Cerebellar cortex (tissue), 1 donor: ENCODE data around the gene THOC6.
"Not testable (repeated sequence)": the region's sequence is repeated elsewhere in the genome, so short reads cannot be mapped to it uniquely, and the experiment has no call there.

Experiments
- DNase-seq: peaks from one replicate; pipeline ENCODE4 v3.0.0-alpha.2; 2015; ENCODE audit warnings: low spot score

The THOC6 gene

DNA sequence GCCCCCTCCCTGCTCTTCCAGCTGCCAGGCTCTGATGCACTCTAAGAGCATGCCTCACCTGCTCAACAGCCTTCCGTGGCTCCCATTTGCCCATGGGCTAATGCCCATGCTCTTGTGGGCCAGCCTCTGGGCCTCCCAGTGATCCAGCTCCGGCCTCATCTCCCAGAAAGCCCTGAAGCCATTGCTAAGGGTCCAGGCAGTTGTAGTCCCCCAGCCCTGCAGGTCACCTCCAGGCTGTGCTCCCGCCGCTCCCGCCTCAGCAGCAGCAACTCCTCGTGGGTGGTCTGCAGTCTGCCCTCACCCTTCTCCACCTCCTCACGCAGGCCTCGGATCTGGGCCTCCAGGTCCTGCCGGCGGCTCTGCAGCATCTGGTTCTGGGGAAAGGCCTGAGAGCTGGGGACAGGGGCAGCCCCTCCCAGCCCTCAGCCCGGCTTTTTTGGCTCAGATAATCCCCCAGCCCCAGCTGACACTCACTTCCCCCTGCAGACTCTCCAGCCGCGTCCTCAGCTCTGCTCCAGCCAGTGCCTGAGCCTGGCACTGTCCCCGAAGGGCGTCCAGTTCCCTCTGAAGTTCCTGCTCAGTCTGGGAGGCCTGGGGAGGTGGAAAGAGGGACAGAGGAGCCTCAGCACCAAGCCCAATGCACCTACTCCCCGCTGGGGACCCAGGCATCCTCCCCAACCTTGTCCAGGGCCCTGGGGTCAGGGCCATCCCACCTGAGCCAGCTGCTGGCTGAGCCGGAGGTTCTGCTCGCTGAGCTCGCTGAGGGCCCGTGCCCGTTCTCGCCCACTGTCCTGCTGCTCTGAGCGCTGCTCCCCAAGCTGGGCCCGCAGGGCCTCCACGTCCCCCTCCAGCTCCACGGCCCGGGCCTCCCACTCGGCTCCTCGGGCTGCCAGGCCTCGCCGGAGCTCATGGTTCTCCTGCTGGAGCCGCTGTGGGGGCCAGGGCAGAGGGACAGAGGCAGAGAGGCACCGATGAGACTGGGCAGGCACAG, 6.7 kb downstream of the THOC6 start:
- DNase-seq, result no peak

DNA sequence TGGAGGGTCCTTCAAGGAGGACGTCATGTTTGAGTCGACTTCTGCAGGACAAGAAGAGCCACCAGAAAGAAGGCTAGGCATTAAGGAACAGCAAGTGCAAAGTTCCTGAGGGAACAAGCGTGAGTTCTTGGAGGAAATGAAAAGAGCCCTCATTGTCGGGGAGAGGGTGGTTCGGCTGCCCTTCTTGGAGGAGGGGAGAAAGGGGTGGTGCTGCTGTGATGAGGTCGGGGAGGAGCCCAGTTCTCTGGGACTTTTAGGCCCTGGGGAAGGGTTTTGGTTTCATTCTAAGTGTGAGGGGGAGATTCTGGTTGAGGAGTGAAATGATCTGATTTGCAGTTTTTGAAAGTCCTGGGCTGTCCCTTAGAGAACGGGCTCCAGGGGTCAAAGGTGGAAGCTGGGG, 8.8 kb downstream of the THOC6 start:
- no peak for DNase-seq

DNA sequence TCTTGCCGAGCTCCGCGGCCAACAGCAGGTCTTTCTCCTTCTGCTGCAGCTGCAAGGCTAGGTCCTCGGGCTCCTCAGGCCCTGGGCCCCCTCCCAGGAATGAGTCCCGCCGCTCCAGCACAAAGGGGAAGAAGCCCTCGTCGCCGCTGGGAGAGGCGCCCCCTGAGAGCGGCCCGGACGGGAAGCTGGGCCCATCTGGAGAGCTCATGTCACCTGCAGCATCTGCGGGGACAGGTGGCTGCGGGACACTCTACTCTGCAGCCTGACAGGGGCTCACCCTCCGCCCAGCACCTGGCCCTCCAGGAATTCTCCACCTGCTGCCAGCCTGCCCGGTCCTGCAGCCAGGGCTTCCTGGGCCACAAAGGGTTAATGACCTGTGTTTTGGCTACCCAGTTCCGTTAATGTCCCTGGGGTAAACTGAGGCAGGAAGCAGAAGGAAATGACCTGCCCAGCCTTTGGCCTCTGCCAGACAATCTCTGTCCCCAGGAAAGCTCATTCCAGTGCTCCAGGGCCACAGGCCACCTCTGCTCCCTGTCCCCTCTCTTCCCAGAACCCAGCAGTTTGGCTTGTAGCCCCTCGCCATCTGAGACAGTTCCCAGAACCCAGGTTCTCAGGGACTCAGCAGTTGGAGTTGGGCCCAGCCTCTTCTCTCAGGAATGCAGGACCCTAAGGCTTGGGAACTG, 11.6 kb downstream of the THOC6 start:
- DNase-seq, result no peak

DNA sequence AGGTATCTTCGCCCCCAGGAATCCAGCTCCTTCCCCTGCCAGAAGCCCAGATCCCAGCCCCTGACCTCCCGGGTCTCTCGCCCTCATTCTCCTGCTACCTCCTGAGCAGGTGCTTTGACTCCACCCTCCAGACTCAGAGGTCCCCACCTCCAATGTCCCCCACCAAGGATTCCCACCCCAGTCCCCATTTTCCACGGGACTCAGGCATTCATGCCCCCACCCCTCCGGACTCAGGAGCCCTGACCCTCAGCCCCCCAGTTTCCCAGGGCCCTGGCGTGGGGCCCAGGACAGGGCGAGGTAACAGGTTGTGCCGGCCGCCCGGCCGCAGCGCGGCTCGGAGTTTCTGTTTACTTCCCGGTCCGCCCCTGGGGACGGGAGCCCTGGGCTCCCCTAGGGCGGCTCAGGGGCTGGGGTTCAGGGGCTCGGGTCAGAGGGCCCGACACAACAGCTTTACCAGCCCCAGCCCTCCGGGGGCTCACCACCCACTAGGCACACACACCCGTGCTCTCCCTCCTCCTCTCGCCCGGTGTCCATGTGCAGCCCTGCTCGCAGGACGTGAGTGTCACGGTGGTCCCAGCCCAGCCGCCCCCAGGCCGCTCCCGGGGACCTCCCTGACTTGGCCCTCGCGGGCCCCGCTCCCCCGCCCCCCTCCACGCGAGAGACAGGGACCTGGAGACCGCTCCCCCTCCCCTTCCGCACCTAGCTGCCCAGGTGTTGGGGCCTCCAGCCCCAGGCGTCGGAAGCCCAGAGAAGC, 12.3 kb downstream of the THOC6 start:
- DNase-seq, result no peak

DNA sequence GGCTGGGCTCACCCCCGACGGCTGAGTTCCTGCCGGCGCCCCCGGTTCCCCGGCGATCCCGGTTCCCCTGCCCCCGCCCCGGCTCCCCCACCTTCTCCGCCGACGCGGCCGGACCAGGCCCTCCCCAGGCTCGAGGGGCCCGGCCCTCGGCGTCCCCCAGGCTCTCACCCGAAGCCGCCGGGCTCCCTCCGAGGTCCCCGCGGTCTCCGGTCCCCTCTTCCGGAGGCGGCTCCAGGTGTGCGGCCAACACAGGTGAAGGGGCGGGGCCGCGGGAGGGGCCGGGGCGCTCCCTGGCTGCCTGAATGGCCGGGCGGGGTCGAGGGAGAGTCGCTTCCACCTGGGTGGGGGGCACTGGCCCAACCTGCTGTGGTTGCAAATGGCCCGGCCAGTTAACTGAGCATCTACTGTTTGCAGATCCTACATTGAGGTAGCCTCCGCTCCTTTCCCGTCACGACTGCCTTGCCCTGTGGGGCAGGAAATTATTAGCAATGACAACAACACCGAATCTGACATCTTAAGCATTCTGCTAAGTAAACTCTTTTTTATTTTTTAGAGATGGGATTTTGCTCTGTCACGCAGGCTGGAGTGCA, 13.0 kb downstream of the THOC6 start, which contains the start of gene BICDL2:
Gene BICDL2 (minus strand): TSS at position 219 of the 590 bp plus-strand sequence. CDS start 1,448 bp downstream, outside the sequence.
- no peak for DNase-seq

DNA sequence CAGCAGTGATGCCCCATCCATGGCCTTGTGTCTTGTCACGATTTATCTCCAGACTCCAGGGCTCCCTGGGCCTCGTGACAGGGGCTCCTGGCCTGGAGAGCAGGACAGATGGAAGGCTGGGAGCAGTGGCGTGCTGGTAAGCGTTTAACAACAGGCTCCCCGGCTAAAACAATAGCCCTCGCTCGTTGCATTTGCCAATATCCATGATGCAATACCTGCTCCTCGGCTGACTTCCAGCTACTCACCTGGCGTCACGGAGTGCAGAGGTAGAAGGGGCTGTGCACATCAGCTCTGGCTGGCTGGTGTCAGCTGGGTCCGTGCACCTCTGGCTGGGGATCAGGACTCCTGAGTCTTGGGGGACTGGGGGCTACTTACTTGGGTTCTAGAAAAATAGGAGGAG, 14.4 kb downstream of the THOC6 start:
- DNase-seq, result no peak

DNA sequence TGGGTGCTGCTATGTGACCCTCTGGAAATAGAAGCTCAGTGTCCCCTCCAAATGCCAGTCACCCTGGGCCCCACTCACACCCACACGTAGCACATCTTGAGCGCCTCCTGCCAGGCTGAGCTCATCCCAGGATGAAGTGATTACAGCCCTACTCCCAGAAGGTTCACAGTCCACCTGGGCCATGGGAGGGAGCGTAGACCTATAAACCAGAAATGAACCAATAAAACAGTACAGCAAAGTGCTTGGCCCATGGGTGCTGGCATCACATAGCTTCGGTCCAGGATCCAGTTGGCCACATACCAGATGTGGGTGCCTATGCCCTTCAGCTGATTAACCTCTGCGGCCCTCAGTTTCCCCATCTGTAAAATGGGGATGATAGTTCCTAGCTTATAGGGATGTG, 15.1 kb downstream of the THOC6 start:
- DNase-seq, result no peak

DNA sequence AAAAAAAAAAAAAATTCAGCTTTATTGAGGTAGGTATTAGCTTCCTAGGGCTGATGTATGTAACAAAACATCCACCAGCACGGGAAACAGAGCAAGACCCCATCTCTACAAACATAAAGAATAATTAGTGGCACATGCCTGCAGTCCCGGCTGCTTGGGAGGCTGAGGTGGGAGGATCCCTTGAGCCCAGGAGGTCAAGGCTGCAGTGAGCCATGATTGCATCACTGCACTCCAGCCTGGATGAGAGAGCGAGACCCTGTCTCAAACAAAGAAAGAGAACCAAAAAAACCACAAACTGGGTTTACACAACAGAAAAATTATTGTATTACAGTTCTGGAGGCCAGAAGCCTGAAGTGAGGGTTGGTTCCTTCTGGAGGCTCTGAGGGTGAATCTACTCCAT, 18.5 kb downstream of the THOC6 start:
- DNase-seq, result no peak

DNA sequence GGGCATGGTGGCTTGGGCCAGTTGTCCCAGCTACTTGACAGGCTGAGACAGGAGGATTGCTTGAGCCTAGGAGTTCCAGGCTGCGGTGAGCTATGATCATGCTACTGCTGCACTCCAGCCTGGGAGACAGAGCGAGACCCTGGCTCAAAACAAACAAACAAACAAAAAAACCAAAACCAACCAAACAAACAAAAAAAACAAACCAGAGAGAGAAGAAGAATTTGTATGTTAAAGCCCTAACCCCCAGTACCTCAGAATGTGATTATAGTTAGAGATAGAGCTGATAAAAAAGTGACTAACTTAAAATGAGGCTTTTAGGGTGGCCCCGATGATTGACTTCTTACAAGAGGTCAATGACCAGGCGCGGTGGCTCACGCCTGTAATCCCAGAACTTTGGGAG, 20.9 kb downstream of the THOC6 start:
- DNase-seq, result no peak

DNA sequence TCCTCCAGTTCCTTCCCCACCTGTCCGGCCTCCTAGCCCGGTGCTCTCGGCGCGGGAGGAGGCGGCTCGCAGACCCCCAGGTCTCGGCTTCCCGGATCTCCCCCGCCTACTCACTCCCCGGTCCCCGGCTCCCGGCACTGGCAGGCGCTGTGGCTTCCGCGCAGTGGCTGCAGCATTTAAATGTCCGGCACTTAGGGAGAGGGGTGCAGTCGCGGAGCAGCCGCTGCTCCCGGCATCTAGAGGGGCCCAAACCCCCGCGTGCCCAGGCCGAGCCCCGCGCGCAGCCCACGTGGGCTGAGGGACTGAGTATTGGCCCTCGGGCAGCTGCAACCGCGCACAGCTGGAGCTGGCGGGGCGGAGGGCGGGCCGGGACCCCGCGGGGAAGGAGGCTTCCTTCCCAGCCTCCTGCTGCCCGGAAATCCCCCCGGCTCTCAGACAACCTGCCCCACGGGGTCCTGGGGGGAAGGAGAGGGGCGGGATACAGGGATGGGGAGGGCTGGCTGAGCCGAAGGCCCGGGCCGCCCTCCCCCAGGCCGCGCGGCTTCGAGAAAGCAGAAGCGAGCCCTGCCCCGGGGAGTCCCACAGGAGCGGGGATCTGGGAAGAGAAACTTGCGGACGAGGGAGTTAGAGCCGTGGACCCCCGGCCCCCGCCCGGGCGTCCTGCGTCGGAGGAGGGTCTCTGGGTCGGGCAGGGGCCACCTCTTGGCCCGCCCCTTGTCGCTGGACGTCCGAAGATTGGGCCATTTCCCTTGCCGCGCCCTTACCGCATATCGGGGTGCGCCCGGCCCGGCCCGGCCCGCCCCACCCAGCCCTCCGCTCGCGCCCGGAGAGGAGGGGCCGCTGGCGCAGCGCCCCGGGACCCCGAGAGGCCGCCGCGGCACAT, 22.2 kb downstream of the THOC6 start, which contains the start of gene MMP25:
Gene MMP25 (plus strand): TSS at position 804 of the 883 bp plus-strand sequence. CDS start 357 bp downstream, outside the sequence.
- DNase-seq, result no peak

DNA sequence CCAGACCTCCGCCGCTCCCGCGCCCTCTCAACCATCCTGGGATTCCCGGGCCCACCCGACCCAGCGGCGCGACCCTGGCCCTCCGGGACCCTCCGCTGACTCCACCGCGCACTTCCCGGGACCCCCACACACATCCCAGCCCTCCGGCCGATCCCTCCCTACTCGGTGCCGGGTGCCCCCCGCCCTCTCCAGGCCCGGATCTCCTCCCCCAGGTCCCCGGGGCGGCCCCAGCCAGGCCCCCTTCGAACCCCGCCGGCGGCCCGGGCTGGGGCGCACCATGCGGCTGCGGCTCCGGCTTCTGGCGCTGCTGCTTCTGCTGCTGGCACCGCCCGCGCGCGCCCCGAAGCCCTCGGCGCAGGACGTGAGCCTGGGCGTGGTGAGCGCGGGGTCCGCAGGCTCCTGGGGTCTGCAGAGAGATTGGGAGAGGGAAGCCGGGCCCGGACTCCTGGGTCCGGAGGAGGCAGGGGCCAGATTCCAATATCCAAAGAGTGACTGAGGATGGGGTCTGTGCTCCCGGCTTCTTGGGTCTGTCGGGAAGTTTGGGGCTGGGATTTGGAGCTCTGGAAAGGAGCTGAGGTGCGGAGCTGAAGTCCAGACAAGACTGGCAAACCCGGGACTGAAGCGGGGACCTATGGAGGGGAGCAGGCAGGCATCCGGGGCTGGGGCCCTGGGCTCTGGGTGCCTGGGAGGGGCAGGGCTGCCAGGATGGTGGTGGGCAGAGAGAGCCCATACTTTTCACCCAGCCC, 23.0 kb downstream of the THOC6 start:
- DNase-seq, result no peak

DNA sequence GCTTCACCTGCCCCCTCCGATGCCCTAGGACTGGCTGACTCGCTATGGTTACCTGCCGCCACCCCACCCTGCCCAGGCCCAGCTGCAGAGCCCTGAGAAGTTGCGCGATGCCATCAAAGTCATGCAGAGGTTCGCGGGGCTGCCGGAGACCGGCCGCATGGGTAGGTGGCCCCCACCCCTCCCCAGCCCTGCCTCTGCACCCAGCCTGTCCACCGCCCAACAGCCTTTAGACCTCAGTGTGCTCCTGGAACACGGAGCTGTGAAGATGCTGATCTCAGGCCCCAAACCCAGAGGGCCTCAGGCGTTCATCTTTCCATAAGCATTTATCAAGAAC, 23.5 kb downstream of the THOC6 start:
- no peak for DNase-seq

DNA sequence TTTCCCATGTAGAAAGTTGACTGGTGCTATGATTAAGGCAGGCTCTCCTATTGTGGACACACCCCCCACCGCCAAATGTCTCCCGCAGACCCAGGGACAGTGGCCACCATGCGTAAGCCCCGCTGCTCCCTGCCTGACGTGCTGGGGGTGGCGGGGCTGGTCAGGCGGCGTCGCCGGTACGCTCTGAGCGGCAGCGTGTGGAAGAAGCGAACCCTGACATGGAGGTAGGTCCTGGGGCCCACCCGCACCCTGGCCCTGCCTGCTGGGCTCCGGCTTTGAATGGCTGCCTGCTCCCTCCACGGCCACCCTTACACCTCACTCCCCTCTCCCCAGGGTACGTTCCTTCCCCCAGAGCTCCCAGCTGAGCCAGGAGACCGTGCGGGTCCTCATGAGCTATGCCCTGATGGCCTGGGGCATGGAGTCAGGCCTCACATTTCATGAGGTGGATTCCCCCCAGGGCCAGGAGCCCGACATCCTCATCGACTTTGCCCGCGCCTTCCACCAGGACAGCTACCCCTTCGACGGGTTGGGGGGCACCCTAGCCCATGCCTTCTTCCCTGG, 26.2 kb downstream of the THOC6 start:
- DNase-seq, result no peak

DNA sequence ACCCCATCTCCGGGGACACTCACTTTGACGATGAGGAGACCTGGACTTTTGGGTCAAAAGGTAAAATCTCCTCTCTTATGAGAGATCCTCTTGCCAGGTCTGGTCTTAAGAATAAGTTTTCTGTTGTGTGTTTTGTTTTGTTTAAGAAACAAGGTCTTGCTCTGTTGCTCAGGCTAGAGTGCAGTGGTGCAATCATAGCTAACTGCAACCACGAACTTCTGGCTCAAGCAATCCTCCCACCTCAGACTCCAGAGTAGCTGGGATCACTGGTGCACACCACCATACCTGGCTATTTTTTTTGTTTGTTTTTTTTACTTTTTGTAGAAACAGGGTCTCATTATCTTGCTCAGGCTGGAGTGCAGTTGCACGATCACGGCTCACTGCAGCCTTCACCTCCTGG, 26.7 kb downstream of the THOC6 start:
- DNase-seq, result no peak

DNA sequence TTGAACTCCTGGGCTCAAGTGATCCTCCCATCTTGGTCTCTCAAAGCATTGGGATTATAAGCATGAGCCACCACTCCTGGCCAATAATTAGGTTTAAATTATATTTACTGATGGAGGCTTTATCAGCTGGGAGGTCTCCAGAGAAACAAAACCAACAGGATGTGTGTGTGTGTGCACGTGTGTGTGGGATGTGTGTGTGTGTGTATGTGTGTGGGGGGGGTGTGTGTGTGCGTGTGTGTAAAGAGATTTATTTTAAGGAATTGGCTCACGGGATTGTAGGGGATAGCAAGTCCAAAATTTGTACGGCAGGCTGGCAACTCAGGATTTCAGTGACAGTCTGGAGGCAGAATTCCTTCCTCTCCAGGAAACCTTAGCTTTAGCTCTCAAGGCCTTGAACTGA, 27.2 kb downstream of the THOC6 start:
- no peak for DNase-seq

DNA sequence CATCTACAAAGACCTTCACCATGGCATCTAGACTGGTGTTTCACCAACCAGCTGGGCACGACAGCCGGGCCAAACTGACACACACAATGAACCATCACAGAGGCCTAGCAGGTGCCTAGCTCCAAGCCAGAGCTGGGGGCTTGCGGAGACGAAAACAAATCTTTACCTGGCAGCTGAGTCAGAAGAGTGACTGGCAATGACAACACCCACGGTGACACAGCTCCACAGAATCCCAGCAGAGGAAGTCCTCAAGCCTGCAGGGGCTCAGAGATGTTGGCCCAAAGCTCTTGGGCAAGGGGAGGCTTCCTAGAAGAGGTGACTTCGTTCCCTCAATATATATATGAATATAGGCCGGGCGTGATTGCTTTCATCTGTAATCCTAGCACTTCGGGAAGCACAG, 27.7 kb downstream of the THOC6 start:
- no peak for DNase-seq

DNA sequence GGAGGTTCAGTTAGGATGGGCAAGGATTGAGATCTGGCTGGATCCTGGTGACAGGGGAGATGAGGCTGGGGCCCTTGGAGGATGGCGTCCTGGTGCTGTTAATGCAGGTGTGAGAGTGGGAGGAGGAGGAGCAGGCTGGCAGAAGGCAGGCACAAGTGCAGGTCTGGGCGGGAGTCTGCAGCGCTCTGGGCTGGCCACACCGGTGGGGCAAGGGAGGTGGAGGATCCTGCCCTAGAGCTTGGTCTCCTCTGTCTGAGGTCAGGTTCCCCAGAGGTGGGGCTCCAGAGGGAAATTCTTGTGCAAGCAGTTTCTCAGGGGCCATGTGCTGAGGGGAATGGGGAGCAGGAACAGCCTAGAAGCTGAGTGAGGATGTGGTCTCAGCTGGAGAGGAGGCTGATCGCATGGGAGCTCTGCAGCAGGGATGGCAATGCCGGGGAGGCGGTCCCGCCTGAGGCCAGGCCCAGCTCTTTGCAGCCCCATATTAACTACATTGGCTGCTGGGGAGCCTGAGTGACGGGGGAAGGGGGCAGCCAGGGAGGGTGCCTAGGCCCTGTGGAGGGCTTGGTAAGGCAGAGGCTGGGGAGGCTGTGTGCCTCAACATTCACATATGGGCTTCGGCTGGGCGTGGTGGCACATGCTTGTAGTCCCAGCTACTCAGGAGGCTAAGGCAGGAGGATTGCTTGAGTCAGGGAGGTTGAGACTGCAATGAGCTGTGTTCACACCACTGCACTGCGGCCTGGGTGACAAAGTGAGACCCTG, 28.9 kb downstream of the THOC6 start:
- not testable (repeated sequence) for DNase-seq

DNA sequence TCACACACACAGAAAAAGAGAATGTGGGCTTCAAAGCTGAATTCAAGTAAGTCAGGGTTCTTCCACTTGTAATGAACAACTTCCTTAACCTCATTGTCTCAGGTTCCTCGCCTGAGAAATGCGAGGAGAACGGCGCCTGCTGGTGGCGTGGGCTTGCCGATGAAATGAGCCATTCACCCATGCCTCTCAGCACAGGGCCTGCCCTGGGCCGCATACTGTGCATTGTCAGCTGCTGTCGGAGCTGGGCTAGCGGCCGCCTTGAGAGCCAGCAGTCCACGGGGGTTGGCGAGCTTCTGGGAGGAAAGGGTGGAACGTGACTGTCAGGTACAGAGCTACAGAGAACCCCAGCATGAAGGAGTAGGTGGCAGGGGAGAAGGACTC, 29.5 kb downstream of the THOC6 start:
- DNase-seq, result not testable (repeated sequence)
